Coronary artery (tissue), 2 donors: ENCODE results near the gene NFYA.

Experiments used
- DNase-seq: peaks from one replicate; pipeline ENCODE4 v3.0.0-alpha.2; 2017; ENCODE audit warnings: low spot score
- H3K27ac ChIP-seq, 2 donors: fragments of 200-600 bp; sonication (generic); one replicate each; pipeline ENCODE4 v1.5.1; 2016 to 2019
- H3K4me3 ChIP-seq: fragments of 200-600 bp; sonication (generic); 2 replicates; pipeline ENCODE4 v1.5.1; 2016; ENCODE audit warnings: mild to moderate bottlenecking, moderate library complexity
- TF ChIP-seq, protein P1 (sequence below): fragments of 200-600 bp; sonication (generic); IDR thresholded peaks from one replicate; pipeline ENCODE4 v1.5.1; 2019; ENCODE audit warnings: antibody characterized with exemption

Gene NFYA

GRCh38 chr6:41119508-41119907 is 46.7 kb downstream of the NFYA start:
- TF ChIP-seq, protein P1, sequence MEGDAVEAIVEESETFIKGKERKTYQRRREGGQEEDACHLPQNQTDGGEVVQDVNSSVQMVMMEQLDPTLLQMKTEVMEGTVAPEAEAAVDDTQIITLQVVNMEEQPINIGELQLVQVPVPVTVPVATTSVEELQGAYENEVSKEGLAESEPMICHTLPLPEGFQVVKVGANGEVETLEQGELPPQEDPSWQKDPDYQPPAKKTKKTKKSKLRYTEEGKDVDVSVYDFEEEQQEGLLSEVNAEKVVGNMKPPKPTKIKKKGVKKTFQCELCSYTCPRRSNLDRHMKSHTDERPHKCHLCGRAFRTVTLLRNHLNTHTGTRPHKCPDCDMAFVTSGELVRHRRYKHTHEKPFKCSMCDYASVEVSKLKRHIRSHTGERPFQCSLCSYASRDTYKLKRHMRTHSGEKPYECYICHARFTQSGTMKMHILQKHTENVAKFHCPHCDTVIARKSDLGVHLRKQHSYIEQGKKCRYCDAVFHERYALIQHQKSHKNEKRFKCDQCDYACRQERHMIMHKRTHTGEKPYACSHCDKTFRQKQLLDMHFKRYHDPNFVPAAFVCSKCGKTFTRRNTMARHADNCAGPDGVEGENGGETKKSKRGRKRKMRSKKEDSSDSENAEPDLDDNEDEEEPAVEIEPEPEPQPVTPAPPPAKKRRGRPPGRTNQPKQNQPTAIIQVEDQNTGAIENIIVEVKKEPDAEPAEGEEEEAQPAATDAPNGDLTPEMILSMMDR = no peak
- H3K27ac ChIP-seq = no peak overlapping the region
- H3K4me3 ChIP-seq = no peak overlapping the region
- DNase-seq = no peak

- TF ChIP-seq, protein P1 = no peak
- Histone ChIP-seq H3K4me3 (no peak overlapping the region), H3K27ac (no peak overlapping the region)
- DNase-seq = no peak
Observed at GRCh38 chr6:41120058-41120457, 47.3 kb downstream of the NFYA start.

DNA sequence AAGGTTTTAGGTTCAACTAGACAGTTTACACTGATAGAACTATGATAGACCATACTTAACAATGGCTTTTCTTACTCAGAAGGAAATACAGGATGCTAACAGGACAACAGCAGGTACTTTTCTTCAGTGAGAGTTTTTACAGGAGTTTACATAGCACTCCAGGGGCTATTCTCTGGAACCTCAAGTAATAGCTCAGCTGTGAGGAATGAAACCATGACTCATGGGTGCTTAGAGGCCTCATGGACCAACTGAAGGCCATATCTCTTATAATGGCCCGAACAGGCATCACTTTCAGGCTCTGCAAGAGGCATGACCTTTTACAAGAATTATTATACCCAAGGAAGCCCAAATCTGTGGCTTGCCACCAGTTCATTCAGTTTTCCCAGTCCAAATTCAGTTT is 49.6 kb downstream of the NFYA start:
- no peak for DNase-seq
- no peak overlapping the region for H3K4me3 ChIP-seq
- TF ChIP-seq, protein P1 = no peak
- no peak overlapping the region for H3K27ac ChIP-seq

DNA sequence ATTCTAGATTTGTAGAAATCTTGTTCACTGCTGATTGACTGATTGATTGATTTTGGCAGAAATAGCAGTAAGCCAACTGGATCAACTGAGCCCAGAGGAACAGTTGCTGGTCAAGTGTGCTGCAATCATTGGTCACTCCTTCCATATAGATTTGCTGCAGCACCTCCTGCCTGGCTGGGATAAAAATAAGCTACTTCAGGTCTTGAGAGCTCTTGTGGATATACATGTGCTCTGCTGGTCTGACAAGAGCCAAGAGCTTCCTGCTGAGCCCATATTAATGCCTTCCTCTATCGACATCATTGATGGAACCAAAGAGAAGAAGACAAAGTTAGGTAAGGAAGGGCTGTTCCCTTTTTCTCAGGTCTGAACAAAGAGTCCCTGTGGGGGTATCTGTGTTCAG is 50.1 kb downstream of the NFYA start:
- Histone ChIP-seq H3K27ac (no peak overlapping the region), H3K4me3 (no peak overlapping the region)
- TF ChIP-seq, protein P1 = no peak
- DNase-seq = no peak

DNA sequence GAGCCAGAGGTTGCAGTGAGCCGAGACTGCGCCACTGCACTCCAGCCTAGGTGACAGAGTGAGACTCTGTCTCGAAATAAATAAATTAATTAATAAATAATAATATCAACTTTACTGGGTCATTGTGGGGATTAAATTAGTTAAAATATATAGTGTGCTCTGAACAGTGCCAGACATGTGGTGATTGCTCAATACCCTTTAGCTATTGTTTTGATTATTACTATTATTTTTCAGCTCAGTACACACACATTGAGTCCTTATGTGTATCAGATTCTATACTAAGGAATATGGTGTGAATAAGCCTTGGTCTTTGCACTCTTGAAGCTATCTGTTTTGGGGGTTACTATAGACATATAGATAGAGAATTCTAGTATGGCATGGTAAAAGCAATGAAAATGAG is 52.5 kb downstream of the NFYA start:
- TF ChIP-seq, protein P1 = no peak
- Histone ChIP-seq H3K27ac (no peak overlapping the region), H3K4me3 (no peak overlapping the region)
- DNase-seq = no peak

- no peak overlapping the region for H3K27ac ChIP-seq
- TF ChIP-seq, protein P1 = no peak
- H3K4me3 ChIP-seq = no peak overlapping the region
- no peak for DNase-seq
Observed at GRCh38 chr6:41132254-41132653, 59.5 kb downstream of the NFYA start.

GRCh38 chr6:41135062-41135832 is 62.5 kb downstream of the NFYA start:
- no peak for DNase-seq
- no peak overlapping the region for H3K27ac ChIP-seq
- TF ChIP-seq, protein P1 = no peak
- H3K4me3 ChIP-seq = no peak overlapping the region
